Upper lobe of left lung (tissue), 4 donors: Measurements from ENCODE around the gene TGFB1I1.

Experiments used
- EP300 ChIP-seq, 4 donors: sonication (generic); formaldehyde crosslinking; IDR thresholded peaks; one replicate each; pipeline ENCODE4 v1.5.1; 2017; ENCODE audit warnings: antibody characterized with exemption in 4 of 4, control low read depth in 2 of 4
- POLR2AphosphoS5 ChIP-seq, 2 donors: sonication (generic); formaldehyde crosslinking; IDR thresholded peaks; one replicate each; pipeline ENCODE4 v1.5.1; 2017; ENCODE audit warnings: antibody characterized with exemption in 2 of 2
- TF ChIP-seq, protein P1 (sequence below), 6 experiments: fragments of 450-650 bp in 4 of 6; fragments of 200-600 bp in 2 of 6; sonication (generic) in 2 of 6; IDR thresholded peaks; one replicate each; pipeline ENCODE4 v1.5.1; 2016 to 2019; ENCODE audit warnings: antibody characterized with exemption in 6 of 6

DNA sequence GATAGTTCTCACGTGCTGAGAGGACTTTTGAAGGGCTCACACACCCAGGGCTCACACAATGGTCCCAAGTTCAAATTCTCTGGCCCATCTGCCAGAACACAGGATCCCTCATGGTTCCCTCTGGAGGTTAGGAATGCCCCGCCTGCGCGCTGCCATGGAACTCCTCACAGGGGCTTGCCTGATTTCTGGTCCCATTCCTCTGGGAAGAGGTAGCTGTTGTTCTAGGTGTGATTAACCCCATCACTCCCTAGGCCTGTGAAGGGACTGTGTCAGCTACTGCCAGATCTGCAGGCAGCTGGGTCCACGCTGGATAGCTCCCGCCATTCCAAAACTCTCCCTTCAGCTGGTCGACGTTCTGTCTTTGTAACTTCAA, 15.0 kb upstream of the TGFB1I1 start:
- TF ChIP-seq, protein P1, sequence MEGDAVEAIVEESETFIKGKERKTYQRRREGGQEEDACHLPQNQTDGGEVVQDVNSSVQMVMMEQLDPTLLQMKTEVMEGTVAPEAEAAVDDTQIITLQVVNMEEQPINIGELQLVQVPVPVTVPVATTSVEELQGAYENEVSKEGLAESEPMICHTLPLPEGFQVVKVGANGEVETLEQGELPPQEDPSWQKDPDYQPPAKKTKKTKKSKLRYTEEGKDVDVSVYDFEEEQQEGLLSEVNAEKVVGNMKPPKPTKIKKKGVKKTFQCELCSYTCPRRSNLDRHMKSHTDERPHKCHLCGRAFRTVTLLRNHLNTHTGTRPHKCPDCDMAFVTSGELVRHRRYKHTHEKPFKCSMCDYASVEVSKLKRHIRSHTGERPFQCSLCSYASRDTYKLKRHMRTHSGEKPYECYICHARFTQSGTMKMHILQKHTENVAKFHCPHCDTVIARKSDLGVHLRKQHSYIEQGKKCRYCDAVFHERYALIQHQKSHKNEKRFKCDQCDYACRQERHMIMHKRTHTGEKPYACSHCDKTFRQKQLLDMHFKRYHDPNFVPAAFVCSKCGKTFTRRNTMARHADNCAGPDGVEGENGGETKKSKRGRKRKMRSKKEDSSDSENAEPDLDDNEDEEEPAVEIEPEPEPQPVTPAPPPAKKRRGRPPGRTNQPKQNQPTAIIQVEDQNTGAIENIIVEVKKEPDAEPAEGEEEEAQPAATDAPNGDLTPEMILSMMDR (IDR thresholded peaks at IDR 0.05): no peak
- no peak for TF ChIP-seq POLR2AphosphoS5 (IDR thresholded peaks at IDR 0.05)
- no peak for TF ChIP-seq EP300 (IDR thresholded peaks at IDR 0.05)
